Smooth muscle cell (in vitro differentiated cells): ENCODE data around the gene NUDT3. TPM values are rescaled to one million over a fixed set of nuclear protein-coding genes. Genes with fewer than 3 reads are reported as not detected.

Experiments used
- DNase-seq: peaks from one replicate; lab custom pipeline; 2025; ENCODE audit not compliant: unreplicated experiment; lab: John Stamatoyannopoulos, UW
- H2AFZ ChIP-seq: fragments of 200-600 bp; sonication (generic); 2 replicates; pipeline ENCODE4 v1.6.0; 2016; ENCODE audit warnings: antibody characterized with exemption, low read depth, mild to moderate bottlenecking
- H3F3A ChIP-seq: fragments of 200-600 bp; sonication (generic); 2 replicates; pipeline ENCODE4 v1.6.0; 2017; ENCODE audit warnings: antibody characterized with exemption, low read depth
- H3K27ac ChIP-seq: fragments of 200-600 bp; sonication (generic); 2 replicates; pipeline ENCODE4 v1.5.1; 2016; ENCODE audit warnings: low read depth, mild to moderate bottlenecking
- H3K27me3 ChIP-seq: fragments of 200-600 bp; sonication (generic); 2 replicates; pipeline ENCODE4 v1.6.1; 2016; ENCODE audit warnings: low read depth, mild to moderate bottlenecking
- H3K36me3 ChIP-seq: fragments of 200-600 bp; sonication (generic); 2 replicates; pipeline ENCODE4 v1.5.1; 2016; ENCODE audit warnings: low read depth
- H3K4me1 ChIP-seq: fragments of 200-600 bp; sonication (generic); 2 replicates; pipeline ENCODE4 v1.5.1; 2016; ENCODE audit warnings: low read depth
- H3K4me2 ChIP-seq: fragments of 200-600 bp; sonication (generic); 2 replicates; pipeline ENCODE4 v1.6.0; 2016; ENCODE audit warnings: mild to moderate bottlenecking
- H3K4me3 ChIP-seq: fragments of 200-600 bp; sonication (generic); 2 replicates; pipeline ENCODE4 v1.5.1; 2016; ENCODE audit warnings: mild to moderate bottlenecking
- H3K79me2 ChIP-seq: fragments of 200-600 bp; sonication (generic); 2 replicates; pipeline ENCODE4 v1.6.0; 2016; ENCODE audit warnings: low read depth, mild to moderate bottlenecking
- H3K9ac ChIP-seq: fragments of 200-600 bp; sonication (generic); 2 replicates; pipeline ENCODE4 v1.6.0; 2016; ENCODE audit warnings: low read depth
- H3K9me3 ChIP-seq: fragments of 200-600 bp; sonication (generic); replicated peaks from 2 replicates; pipeline ENCODE4 v1.5.1; 2016; ENCODE audit warnings: low read depth
- H4K20me1 ChIP-seq: fragments of 200-600 bp; sonication (generic); 2 replicates; pipeline ENCODE4 v1.6.0; 2016; ENCODE audit warnings: low read depth
- WGBS: methylation state at CpG from one replicate; pipeline ENCODE4 v1.1.7; 2016; ENCODE audit warnings: low lambda C conversion rate; 5-methylcytosine and 5-hydroxymethylcytosine counted together
- polyA plus RNA-seq: library from polyadenylated mRNA; unstranded; fragments of >200 nt; fragmentation: Nextera tagmentation; extraction: Ambion mirVana; gene quantifications from 2 replicates; pipeline ENCODE4 v1.2.1, GENCODE V29; 2016
- total RNA-seq: library from RNA; depleted of rRNA; stranded (reverse); fragments of >200 nt; gene quantifications from 2 replicates; pipeline ENCODE4 v1.2.3, GENCODE V29; 2014
- TF ChIP-seq, protein P1 (sequence below): fragments of 200-600 bp; sonication (generic); IDR thresholded peaks from 2 replicates; pipeline ENCODE4 v1.5.1; 2017; ENCODE audit warnings: borderline replicate concordance, mild to moderate bottlenecking, antibody characterized with exemption; ENCODE audit not compliant: insufficient read depth, poor library complexity, severe bottlenecking

The NUDT3 gene
- total and polyA plus RNA-seq, 2 experiments from 2014 or later: 7.5 to 12.9 TPM

- H3K4me1 ChIP-seq: peaks cover 15% of the 10 kb centered on the region
These were observed 153.0 kb downstream of the NUDT3 start for GRCh38 chr6:34239500-34239825.

DNA sequence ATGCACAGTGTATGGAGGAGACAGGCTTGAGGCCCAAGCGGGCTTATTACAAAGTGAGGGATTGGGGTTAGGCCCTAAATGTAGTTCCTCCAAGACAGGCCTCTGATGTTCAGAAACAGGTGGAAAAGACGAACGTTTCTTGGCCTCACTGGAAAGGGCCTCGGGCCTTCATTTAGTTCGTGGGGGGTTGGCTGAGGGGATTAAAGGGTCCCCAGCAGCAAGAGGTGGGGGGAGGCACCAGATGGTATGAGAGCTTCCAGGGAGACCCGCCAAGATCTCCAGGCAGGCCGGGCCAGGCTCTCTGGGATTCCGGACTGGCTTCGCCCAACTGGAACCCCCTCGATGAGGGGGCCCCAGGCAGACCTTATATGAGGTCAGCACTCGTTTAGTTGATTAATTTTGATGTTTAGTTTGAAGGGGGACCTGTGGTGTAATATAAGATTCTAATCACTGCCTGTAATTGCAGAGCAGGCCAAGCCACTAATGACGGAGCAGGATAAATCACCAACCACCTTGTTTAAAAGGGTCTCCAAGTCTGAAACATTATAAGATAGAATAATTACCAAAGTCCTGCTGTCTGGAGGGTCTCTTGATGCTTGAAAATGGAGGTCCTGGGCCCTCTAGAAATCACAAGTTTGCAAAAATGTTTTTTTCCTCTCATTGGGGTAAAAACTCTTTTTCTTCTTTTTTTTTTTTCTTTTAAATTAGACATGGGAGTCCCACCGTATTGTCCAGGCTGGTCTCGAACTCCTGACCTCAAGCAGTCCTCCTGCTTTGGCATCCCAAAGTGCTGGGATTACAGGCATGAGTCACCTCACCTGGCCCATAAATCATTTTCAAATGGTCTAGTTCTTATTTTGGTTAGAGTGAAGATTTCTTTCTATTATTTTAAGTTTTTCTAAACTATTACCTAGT, 153.6 kb downstream of the NUDT3 start:
- 52% methylated on average over 14 of the region's 14 CpGs for WGBS
- Histone ChIP-seq H2AFZ (no peak overlapping the region), H3K9ac (no peak overlapping the region), H3F3A (peaks cover 15% of the 10 kb centered on the region), H3K27ac (no peak overlapping the region), H3K79me2 (peaks cover 7% of the 10 kb centered on the region), H3K4me3 (peak overlapping the region; percentile 67), H3K4me1 (peaks cover 21% of the 10 kb centered on the region), H3K9me3 (no peaks in the 10 kb centered on the region), H4K20me1 (peaks cover 19% of the 10 kb centered on the region), H3K36me3 (no peaks in the 10 kb centered on the region), H3K4me2 (peak overlapping the region; percentile 98), H3K27me3 (no peaks in the 10 kb centered on the region)
- no peak for DNase-seq
- TF ChIP-seq, protein P1, sequence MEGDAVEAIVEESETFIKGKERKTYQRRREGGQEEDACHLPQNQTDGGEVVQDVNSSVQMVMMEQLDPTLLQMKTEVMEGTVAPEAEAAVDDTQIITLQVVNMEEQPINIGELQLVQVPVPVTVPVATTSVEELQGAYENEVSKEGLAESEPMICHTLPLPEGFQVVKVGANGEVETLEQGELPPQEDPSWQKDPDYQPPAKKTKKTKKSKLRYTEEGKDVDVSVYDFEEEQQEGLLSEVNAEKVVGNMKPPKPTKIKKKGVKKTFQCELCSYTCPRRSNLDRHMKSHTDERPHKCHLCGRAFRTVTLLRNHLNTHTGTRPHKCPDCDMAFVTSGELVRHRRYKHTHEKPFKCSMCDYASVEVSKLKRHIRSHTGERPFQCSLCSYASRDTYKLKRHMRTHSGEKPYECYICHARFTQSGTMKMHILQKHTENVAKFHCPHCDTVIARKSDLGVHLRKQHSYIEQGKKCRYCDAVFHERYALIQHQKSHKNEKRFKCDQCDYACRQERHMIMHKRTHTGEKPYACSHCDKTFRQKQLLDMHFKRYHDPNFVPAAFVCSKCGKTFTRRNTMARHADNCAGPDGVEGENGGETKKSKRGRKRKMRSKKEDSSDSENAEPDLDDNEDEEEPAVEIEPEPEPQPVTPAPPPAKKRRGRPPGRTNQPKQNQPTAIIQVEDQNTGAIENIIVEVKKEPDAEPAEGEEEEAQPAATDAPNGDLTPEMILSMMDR: no peak

More at GRCh38 chr6:34239500-34239825, 153.0 kb downstream of the NUDT3 start:
- Histone ChIP-seq H2AFZ (no peak overlapping the region), H3K4me2 (no peak overlapping the region), H3K27me3 (no peaks in the 10 kb centered on the region), H3K36me3 (no peaks in the 10 kb centered on the region), H3F3A (peaks cover 10% of the 10 kb centered on the region), H3K27ac (no peak overlapping the region), H3K79me2 (peaks cover 7% of the 10 kb centered on the region), H3K9ac (no peak overlapping the region), H3K9me3 (no peaks in the 10 kb centered on the region), H3K4me3 (no peak overlapping the region), H4K20me1 (peaks cover 19% of the 10 kb centered on the region)
- DNase-seq: no peak
- 65% methylated on average over 3 of the region's 3 CpGs for WGBS
- TF ChIP-seq, protein P1: no peak

- DNase-seq: no peak
- Histone ChIP-seq H2AFZ (peak overlapping the region; percentile 86), H3K9me3 (no peaks in the 10 kb centered on the region), H3K79me2 (peaks cover 7% of the 10 kb centered on the region), H3K4me3 (peak overlapping the region; percentile 67), H3K36me3 (no peaks in the 10 kb centered on the region), H3K9ac (peak overlapping the region; percentile 53), H3K27me3 (no peaks in the 10 kb centered on the region), H3K4me1 (peaks cover 22% of the 10 kb centered on the region), H3K27ac (no peak overlapping the region), H3K4me2 (peak overlapping the region; percentile 98), H4K20me1 (peaks cover 19% of the 10 kb centered on the region), H3F3A (peaks cover 15% of the 10 kb centered on the region)
- TF ChIP-seq, protein P1: peak; percentile 27
- 1% methylated on average over 51 of the region's 64 CpGs for WGBS
These were observed 154.5 kb downstream of the NUDT3 start for GRCh38 chr6:34237722-34238584.
